ENCODE results near the gene PCDHGC4. TPM values are rescaled to one million over a fixed set of nuclear protein-coding genes. Genes with fewer than 3 reads are reported as not detected.
A peak's percentile ranks its signal among the peaks of the same experiment; 100 is the strongest.

PCDHGC4 gene
- total RNA-seq, 1 experiment from 2014 or later: 4.3 TPM

GRCh38 chr5:141512390-141512910, 27.6 kb downstream of the PCDHGC4 start:
- Histone ChIP-seq H2BK120ac (ENCODE audit: low read depth, low read length, poor library complexity, severe bottlenecking) (no peak overlapping the region), H2AK5ac (ENCODE audit: insufficient read length, low read length) (no peak overlapping the region), H3T11ph (ENCODE audit: low read length) (no peak overlapping the region), H2BK5ac (ENCODE audit: insufficient read length, low read length) (no peak overlapping the region), H3K4me2 (ENCODE audit: insufficient read depth, insufficient read length, low read length) (peak overlapping the region; percentile 91), H4K5ac (ENCODE audit: insufficient read length, low read depth, low read length) (no peak overlapping the region), H2AFZ (ENCODE audit: low read length) (no peak overlapping the region), H4K8ac (replicated peaks; ENCODE audit: insufficient read length, low read depth, low read length) (no peak overlapping the region), H3K18ac (ENCODE audit: insufficient read length, low read depth, low read length) (no peak overlapping the region), H3K79me1 (ENCODE audit: insufficient read depth, low read depth, low read length, poor library complexity, severe bottlenecking) (no peaks in the 10 kb centered on the region), H4K91ac (ENCODE audit: insufficient read length, low read depth, low read length) (no peak overlapping the region), H3K9me3 (ENCODE audit: control insufficient read depth, low read depth, low read length) (no peaks in the 10 kb centered on the region), H2BK15ac (ENCODE audit: low read depth, low read length) (no peak overlapping the region), H2BK20ac (ENCODE audit: low read depth, low read length, poor library complexity, severe bottlenecking) (no peak overlapping the region), H2BK12ac (ENCODE audit: insufficient read length, low read depth, low read length) (no peak overlapping the region), H3K79me2 (ENCODE audit: insufficient read depth, low read length) (no peaks in the 10 kb centered on the region), H3K56ac (ENCODE audit: insufficient read length, low read depth, low read length) (no peak overlapping the region), H3K9ac (ENCODE audit: extremely low read depth, insufficient read length, low read length) (no peak overlapping the region), H3K23ac (ENCODE audit: insufficient read length, low read depth, low read length) (no peak overlapping the region), H3K4ac (ENCODE audit: low read depth, low read length) (no peak overlapping the region), H3K27me3 (ENCODE audit: insufficient read depth, low read length) (no peaks in the 10 kb centered on the region), H3K14ac (ENCODE audit: insufficient read depth, low read length) (no peak overlapping the region), H3K4me1 (ENCODE audit: insufficient read depth, low read length) (peaks cover 4% of the 10 kb centered on the region; the same call in 1 of the 2 replicates), H3K27ac (ENCODE audit: insufficient read length, low read depth, low read length) (no peak overlapping the region), H3K23me2 (ENCODE audit: insufficient read length, low read depth, low read length, poor library complexity, severe bottlenecking) (peaks cover 17% of the 10 kb centered on the region), H4K20me1 (ENCODE audit: control insufficient read depth, insufficient read depth, insufficient read length) (no peaks in the 10 kb centered on the region)
- H3K4me3 Mint-ChIP-seq: peak overlapping the region; percentile 75 to 88
- H3K36me3 Mint-ChIP-seq (ENCODE audit: insufficient read depth in 1 of 3, low read depth in 3 of 3): peaks cover 15 to 30% (median 24%) of the 10 kb centered on the region in 3 experiments
- DNase-seq: peak; percentile 97
- H3K4me1 Mint-ChIP-seq: peaks cover 52 to 64% of the 10 kb centered on the region in 2 experiments
- no peaks in the 10 kb centered on the region; a peak in 1 of 5 replicates for H3K9me3 Mint-ChIP-seq
- WGBS (ENCODE audit: extremely low coverage, insufficient read length, low lambda C conversion rate): no CpG with 5 or more reads among the region's 28 CpGs
- TF ChIP-seq CTCF (conservative IDR thresholded peaks at IDR 0.05): peak; percentile 98
- peaks cover 3% of the 10 kb centered on the region; the same call in 1 of the 2 replicates for H3K27me3 Mint-ChIP-seq (ENCODE audit: low read depth)
- H3K27ac Mint-ChIP-seq: peak overlapping the region in 2 of 3 experiments; percentile 28 to 79; a peak in 2 of 7 replicates
